A204.1 (cell line): Measurements from ENCODE around the gene AMOTL2.

ENCODE experiments used
- FAIRE-seq: peaks from 2 replicates; lab custom pipeline; 2012; peaks lifted over from hg19 to GRCh38; lab: Jason Lieb, UNC

The AMOTL2 gene

DNA sequence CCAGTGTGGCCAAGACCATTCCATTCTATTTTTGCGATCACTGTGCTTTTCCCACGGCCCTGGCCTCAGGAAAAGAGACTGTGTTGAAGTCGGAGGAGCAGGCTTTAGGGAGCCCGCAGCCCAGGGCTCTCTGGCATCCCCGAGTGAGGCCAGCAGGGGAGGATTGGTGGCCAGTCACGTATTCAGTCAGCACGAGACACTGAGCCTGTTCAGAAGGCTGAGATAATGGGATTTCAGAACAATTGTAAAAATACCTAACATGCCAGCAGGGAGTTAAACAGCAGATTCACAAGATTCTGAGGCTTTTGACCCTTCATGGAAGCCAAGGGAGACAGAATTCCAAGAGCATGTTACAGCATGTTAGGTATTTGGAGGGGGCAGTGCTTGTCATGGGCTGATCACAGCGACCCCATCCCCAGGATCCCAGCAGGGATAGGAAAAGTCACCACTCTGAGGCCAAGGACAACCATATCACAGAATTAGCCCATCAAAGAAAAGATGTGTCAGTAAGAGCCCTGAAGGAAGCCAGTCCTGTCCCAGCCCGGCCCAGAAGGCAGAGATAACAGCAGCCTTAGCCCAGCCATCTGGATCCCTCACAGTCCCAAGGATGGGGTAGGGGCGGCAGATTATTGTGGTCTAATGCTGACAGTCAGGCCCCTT lies 40.6 kb downstream of the AMOTL2 start:
- FAIRE-seq: no peak

DNA sequence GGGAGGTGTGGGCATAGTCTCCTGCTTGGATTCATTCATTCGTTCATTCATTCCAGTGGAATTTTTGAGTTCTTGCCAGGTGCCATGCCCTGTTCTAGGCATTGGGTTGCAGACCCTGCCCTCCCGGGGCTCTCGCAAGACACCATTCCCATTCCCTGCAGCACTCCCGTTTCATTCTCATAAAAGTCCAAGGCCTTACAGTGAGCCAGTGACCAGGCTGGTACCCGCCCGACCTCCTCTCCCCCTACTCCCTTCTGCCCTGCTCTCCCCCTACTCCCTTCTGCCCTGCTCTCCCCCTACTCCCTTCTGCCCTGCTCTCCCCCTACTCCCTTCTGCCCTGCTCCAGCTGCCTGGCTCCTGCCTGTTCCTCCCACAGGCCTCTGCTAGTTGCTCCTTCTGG lies 41.9 kb downstream of the AMOTL2 start:
- no peak for FAIRE-seq

DNA sequence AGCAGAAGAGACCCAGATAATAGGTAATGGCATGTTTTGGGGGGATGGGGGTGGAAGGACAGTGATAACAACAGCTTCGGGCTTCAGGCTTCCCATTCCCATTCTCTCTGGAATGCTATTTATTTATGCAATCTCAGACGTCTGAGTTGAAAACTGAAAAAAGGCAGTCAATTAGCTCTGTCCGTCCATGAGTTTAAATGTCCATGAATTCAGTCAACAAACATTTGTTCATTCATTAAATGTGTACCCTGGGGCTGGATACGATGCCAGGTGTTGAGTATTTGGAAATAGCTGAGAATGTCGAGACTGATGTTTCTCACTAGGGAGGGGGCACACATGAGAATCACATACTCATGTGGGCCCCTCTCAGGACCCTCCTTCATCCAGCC lies 42.4 kb downstream of the AMOTL2 start:
- no peak for FAIRE-seq

- FAIRE-seq: no peak
These were observed 43.1 kb downstream of the AMOTL2 start for GRCh38 chr3:134330883-134331810.

- no peak for FAIRE-seq
These were observed 45.4 kb downstream of the AMOTL2 start for GRCh38 chr3:134328846-134329245.

GRCh38 chr3:134328147-134328591 lies 46.1 kb downstream of the AMOTL2 start:
- no peak for FAIRE-seq

DNA sequence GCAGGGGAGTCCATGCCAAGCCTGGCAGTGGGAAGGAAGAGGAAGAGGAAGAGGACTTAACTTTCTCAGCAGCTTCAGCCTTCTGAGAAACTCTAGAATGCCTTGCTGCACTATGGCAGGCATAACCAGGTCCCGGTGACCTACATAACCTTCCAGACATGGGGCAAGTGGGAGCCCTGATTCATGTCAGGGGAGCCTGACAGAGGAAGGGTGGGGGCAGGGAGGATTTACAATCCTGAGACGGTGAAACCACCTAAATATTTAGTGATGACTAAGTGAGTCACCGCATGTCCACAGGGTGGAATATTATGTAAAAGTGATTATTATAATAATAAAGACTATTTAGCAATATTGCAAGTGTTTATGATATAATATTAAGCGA lies 46.7 kb downstream of the AMOTL2 start:
- no peak for FAIRE-seq

DNA sequence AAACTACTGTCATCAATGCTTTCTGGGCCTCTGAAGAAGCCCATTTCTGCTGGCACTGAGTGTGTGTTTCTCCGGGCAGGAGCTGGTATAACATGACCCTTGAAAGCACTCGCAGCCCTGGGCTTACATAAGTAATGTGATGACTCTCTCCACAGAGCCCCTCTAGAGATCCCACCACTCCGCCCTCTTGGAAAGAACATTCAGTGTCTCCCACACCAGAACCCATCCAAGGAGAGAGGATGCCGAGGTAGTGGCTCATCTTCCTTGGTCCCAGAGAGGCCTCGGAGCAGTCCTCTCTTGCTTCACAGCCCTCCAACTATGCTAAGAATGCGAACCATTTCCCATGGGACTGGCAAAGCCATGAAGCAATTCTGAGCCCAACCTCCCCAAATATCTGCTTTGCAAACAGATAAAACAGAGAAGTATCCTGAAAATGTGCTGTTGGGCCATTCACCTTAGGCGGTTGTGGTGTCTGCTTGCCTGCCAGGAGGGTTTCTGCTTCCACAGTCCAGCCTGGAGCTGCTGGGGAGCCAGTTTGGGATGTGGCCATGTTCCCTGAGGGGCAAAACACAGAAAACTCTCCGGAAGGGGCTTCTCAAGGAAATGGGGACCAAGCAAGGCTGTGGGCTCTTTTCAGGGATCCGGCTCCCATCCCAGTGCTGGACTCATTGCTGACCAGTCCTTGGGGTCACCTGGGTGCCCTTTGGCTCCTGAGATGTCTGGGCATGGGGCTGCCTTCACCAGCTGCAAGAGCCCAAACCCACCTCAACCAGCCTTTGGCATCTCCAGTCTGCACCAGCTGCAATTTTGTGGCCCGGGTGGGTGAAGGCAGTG lies 47.3 kb downstream of the AMOTL2 start:
- no peak for FAIRE-seq

DNA sequence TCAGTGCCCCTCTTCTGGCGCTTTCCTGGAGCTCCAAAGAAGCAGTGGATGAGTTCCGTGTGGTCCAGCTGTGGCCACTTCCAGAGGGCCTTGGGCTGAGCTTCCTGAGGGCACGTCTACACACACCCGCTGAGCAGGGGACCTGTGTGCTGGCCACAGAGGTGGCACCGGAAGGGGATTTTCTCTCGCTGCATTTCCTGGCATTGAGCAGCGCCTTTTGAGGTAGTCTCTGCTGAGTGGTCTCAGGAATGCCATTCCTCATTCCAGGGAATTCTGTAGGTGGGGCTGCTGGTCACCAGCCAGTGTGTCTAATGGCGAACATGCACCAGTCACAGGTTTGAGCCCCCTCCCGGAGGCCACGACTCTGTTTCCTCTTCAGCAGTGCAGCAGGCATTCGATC lies 48.1 kb downstream of the AMOTL2 start:
- no peak for FAIRE-seq

DNA sequence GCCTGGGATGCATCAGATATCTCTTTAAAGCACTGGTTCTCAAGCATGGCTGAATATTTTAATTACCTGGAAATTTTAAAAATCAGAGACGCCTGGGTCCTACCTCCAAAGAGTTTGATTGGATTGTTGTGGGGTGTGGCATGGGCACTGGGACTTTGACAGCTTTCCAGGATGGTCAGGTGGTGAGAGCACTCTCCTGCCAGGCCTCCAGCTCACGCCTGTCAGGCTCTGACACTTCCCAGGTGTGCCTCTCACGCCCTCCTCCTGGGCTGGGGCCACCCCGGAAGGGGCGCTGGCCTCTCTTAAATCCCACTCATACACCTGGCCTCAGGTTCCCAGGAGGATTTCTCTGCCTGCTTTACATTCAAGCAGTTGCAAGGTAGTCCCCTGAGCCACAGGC lies 48.5 kb downstream of the AMOTL2 start:
- FAIRE-seq: no peak

GRCh38 chr3:134325061-134325705 lies 49.1 kb downstream of the AMOTL2 start:
- FAIRE-seq: no peak

- no peak for FAIRE-seq
These were observed 50.0 kb downstream of the AMOTL2 start for GRCh38 chr3:134323966-134324962.

GRCh38 chr3:134322286-134322685 lies 52.0 kb downstream of the AMOTL2 start:
- no peak for FAIRE-seq

- no peak for FAIRE-seq
These were observed 53.5 kb downstream of the AMOTL2 start for GRCh38 chr3:134320749-134321148.

- FAIRE-seq: no peak
These were observed 54.3 kb downstream of the AMOTL2 start for GRCh38 chr3:134319931-134320330.

- FAIRE-seq: no peak
These were observed 56.1 kb downstream of the AMOTL2 start for GRCh38 chr3:134318166-134318565.

GRCh38 chr3:134317106-134317947 lies 56.9 kb downstream of the AMOTL2 start:
- no peak for FAIRE-seq

DNA sequence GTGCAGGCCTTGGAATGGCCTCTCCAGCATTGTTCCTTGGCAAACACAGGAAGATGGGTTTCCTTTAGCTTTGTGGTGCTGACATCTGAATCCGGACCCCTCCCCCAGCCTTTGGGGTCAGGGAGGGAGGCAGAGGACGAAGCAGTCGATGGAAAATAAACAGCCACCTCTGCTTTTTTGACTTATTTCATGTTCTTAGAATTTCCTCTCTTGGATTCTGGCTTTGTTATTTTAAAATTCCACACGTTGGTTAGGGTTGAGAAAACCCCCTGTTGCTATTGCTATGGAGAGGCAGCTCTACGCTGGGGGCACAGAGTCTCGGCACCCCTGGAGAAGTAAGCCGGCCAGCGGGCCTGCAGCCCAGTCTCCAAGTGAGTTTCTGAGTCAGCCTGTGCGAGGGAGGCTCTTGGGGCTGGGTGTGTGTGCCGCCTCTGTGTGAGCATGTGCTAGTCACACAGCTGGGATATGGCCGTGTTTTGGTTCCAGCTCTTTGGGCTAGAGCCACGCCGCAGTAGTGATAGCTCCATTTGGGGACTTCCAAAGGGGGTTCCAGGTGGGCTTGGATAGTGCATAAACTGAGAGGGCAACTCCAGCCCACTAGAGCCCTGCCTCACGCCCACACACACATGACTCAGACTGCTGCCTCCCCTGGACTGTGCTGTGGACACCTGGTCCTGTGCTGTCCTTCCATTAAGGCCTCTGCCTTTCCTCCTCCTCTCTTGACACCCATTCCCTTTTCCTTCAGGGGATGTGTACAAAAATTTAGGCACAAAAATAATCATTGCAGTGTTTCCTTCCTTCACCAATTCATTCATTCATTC lies 58.8 kb downstream of the AMOTL2 start:
- no peak for FAIRE-seq
